ENCODE measurements around the gene TRIM24. TPM values are rescaled to one million over a fixed set of nuclear protein-coding genes. Genes with fewer than 3 reads are reported as not detected.

TRIM24 gene
- total and polyA plus RNA-seq, 4 donors: 7.5 to 19.7 (median 11.2) TPM

DNA sequence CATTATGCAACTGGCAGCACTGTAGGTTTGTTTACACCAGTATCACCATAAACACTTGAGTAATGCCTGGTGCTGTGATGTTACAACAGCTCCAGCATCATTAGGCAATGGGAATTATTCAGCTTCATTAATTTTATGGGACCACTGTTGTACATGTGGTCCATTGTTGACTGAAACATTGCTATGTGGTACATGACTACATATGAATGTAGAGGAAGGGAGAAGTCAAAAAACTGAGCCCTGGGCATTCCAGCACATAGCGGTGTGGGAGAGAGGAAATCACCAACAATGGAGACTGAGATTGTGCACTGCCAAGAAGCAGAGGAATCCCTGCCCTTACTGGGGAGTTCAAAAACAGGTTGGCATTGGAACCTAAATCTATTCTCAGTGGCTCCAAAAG, 89.0 kb downstream of the TRIM24 start:
- Histone ChIP-seq H3K27me3 (ENCODE audit: control insufficient read depth in 4 of 4, insufficient read depth in 4 of 4, low read length in 3 of 4) (no peaks in the 10 kb centered on the region), H3K36me3 (ENCODE audit: control insufficient read depth in 4 of 4, insufficient read depth in 3 of 4, low read depth in 1 of 4, low read length in 3 of 4) (peaks cover 4 to 30% (median 27%) of the 10 kb centered on the region in 4 donors), H3K27ac (ENCODE audit: low read depth in 1 of 2, low read length in 2 of 2) (no peak overlapping the region), H3K4me3 (ENCODE audit: low read depth in 1 of 3, low read length in 3 of 3) (no peak overlapping the region), H3K9ac (ENCODE audit: low read depth in 1 of 2, low read length in 2 of 2) (no peak overlapping the region), H3K9me3 (ENCODE audit: control insufficient read depth in 4 of 4, low read length in 3 of 4) (no peaks in the 10 kb centered on the region), H3K4me1 (ENCODE audit: control insufficient read depth in 4 of 4, insufficient read depth in 4 of 4, low read length in 3 of 4) (no peaks in the 10 kb centered on the region)
- TF ChIP-seq FOXA1 (IDR thresholded peaks at IDR 0.05) (no peak), RAD21 (IDR thresholded peaks at IDR 0.05) (no peak), YY1 (IDR thresholded peaks at IDR 0.05) (no peak), RXRA (IDR thresholded peaks at IDR 0.05) (no peak), HNF4A (conservative IDR thresholded peaks at IDR 0.05) (no peak), HNF4G (IDR thresholded peaks at IDR 0.05) (no peak), GABPA (IDR thresholded peaks at IDR 0.05 in 1 of 2, conservative IDR thresholded peaks at IDR 0.05 in 1 of 2) (no peak), JUND (IDR thresholded peaks at IDR 0.05) (no peak), TAF1 (conservative IDR thresholded peaks at IDR 0.05) (no peak), EGR1 (IDR thresholded peaks at IDR 0.05; ENCODE audit: low read depth in 2 of 2) (no peak)
- TF ChIP-seq, protein P1, sequence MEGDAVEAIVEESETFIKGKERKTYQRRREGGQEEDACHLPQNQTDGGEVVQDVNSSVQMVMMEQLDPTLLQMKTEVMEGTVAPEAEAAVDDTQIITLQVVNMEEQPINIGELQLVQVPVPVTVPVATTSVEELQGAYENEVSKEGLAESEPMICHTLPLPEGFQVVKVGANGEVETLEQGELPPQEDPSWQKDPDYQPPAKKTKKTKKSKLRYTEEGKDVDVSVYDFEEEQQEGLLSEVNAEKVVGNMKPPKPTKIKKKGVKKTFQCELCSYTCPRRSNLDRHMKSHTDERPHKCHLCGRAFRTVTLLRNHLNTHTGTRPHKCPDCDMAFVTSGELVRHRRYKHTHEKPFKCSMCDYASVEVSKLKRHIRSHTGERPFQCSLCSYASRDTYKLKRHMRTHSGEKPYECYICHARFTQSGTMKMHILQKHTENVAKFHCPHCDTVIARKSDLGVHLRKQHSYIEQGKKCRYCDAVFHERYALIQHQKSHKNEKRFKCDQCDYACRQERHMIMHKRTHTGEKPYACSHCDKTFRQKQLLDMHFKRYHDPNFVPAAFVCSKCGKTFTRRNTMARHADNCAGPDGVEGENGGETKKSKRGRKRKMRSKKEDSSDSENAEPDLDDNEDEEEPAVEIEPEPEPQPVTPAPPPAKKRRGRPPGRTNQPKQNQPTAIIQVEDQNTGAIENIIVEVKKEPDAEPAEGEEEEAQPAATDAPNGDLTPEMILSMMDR (IDR thresholded peaks at IDR 0.05; ENCODE audit: low read depth, low read length, missing input control): no peak
- TF ChIP-seq, protein P2, sequence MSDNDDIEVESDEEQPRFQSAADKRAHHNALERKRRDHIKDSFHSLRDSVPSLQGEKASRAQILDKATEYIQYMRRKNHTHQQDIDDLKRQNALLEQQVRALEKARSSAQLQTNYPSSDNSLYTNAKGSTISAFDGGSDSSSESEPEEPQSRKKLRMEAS (IDR thresholded peaks at IDR 0.05): no peak
- TF ChIP-seq, protein P3, sequence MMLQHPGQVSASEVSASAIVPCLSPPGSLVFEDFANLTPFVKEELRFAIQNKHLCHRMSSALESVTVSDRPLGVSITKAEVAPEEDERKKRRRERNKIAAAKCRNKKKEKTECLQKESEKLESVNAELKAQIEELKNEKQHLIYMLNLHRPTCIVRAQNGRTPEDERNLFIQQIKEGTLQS (IDR thresholded peaks at IDR 0.05): no peak
- DNase-seq (ENCODE audit: low spot score): no peak
- 95% methylated on average over 1 of the region's 1 CpG for WGBS

DNA sequence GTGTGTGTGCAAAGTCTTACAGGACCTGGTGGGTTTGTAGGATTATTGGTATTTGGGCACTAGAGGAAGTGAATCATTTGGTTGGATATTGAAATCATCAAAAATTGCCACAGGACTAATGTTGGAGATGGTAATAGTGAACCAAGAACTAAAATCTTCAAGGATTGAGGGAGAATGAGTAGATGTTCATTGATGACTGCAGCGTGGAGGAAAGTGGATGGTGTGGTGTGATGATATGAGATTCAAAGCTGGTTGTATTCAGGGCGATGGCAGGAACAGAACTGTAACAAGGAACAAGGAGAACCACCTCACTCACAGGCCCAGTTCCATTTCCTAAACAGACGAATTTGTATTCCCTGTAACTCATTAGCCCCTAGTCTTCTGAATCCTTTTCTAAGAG, 90.3 kb downstream of the TRIM24 start:
- Histone ChIP-seq H3K4me1 (ENCODE audit: control insufficient read depth in 4 of 4, insufficient read depth in 4 of 4, low read length in 3 of 4) (no peaks in the 10 kb centered on the region), H3K36me3 (ENCODE audit: control insufficient read depth in 4 of 4, insufficient read depth in 3 of 4, low read depth in 1 of 4, low read length in 3 of 4) (peaks cover 4 to 38% (median 35%) of the 10 kb centered on the region in 4 donors)
- TF ChIP-seq HNF4A (conservative IDR thresholded peaks at IDR 0.05) (no peak), RXRA (IDR thresholded peaks at IDR 0.05) (no peak), NR2F2 (IDR thresholded peaks at IDR 0.05) (no peak), FOXA1 (IDR thresholded peaks at IDR 0.05) (no peak), RAD21 (IDR thresholded peaks at IDR 0.05) (no peak), FOXA2 (IDR thresholded peaks at IDR 0.05) (no peak)
- TF ChIP-seq, protein P2 (IDR thresholded peaks at IDR 0.05): no peak
- TF ChIP-seq, protein P4, sequence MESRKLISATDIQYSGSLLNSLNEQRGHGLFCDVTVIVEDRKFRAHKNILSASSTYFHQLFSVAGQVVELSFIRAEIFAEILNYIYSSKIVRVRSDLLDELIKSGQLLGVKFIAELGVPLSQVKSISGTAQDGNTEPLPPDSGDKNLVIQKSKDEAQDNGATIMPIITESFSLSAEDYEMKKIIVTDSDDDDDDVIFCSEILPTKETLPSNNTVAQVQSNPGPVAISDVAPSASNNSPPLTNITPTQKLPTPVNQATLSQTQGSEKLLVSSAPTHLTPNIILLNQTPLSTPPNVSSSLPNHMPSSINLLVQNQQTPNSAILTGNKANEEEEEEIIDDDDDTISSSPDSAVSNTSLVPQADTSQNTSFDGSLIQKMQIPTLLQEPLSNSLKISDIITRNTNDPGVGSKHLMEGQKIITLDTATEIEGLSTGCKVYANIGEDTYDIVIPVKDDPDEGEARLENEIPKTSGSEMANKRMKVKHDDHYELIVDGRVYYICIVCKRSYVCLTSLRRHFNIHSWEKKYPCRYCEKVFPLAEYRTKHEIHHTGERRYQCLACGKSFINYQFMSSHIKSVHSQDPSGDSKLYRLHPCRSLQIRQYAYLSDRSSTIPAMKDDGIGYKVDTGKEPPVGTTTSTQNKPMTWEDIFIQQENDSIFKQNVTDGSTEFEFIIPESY (IDR thresholded peaks at IDR 0.05): no peak
- TF ChIP-seq, protein P1 (IDR thresholded peaks at IDR 0.05; ENCODE audit: low read depth, low read length, missing input control): no peak
- TF ChIP-seq, protein P5, sequence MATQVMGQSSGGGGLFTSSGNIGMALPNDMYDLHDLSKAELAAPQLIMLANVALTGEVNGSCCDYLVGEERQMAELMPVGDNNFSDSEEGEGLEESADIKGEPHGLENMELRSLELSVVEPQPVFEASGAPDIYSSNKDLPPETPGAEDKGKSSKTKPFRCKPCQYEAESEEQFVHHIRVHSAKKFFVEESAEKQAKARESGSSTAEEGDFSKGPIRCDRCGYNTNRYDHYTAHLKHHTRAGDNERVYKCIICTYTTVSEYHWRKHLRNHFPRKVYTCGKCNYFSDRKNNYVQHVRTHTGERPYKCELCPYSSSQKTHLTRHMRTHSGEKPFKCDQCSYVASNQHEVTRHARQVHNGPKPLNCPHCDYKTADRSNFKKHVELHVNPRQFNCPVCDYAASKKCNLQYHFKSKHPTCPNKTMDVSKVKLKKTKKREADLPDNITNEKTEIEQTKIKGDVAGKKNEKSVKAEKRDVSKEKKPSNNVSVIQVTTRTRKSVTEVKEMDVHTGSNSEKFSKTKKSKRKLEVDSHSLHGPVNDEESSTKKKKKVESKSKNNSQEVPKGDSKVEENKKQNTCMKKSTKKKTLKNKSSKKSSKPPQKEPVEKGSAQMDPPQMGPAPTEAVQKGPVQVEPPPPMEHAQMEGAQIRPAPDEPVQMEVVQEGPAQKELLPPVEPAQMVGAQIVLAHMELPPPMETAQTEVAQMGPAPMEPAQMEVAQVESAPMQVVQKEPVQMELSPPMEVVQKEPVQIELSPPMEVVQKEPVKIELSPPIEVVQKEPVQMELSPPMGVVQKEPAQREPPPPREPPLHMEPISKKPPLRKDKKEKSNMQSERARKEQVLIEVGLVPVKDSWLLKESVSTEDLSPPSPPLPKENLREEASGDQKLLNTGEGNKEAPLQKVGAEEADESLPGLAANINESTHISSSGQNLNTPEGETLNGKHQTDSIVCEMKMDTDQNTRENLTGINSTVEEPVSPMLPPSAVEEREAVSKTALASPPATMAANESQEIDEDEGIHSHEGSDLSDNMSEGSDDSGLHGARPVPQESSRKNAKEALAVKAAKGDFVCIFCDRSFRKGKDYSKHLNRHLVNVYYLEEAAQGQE (IDR thresholded peaks at IDR 0.05): no peak

More for the DNA sequence above, 90.3 kb downstream of the TRIM24 start:
- Histone ChIP-seq H3K4me3 (ENCODE audit: low read depth in 1 of 3, low read length in 3 of 3) (no peak overlapping the region), H3K9me3 (ENCODE audit: control insufficient read depth in 4 of 4, low read length in 3 of 4) (no peaks in the 10 kb centered on the region), H3K9ac (ENCODE audit: low read depth in 1 of 2, low read length in 2 of 2) (no peak overlapping the region), H3K27me3 (ENCODE audit: control insufficient read depth in 4 of 4, insufficient read depth in 4 of 4, low read length in 3 of 4) (no peaks in the 10 kb centered on the region), H3K27ac (ENCODE audit: low read depth in 1 of 2, low read length in 2 of 2) (no peak overlapping the region)
- WGBS: 97% methylated on average over 3 of the region's 3 CpGs
- no peak for DNase-seq (ENCODE audit: low spot score)

Measured in liver (tissue), 9 donors.